ENCODE measurements around the gene LEF1.

Gene LEF1

GRCh38 chr4:108107729-108108382 is 60.9 kb downstream of the LEF1 start:
- no peak for TF ChIP-seq CTCF (IDR thresholded peaks at IDR 0.05; ENCODE audit: low read depth, low read length)
- TF ChIP-seq EZH2phosphoT487 (IDR thresholded peaks at IDR 0.05; ENCODE audit: low read depth), result no peak
- H3K9ac ChIP-seq (ENCODE audit: low read length), result no peak overlapping the region
- H3K4me3 ChIP-seq (ENCODE audit: low read length), result no peak overlapping the region
- H3K4me2 ChIP-seq (ENCODE audit: low read length), result no peak overlapping the region
- no peak overlapping the region for H3K27ac ChIP-seq (ENCODE audit: low read length)
- H3K79me2 ChIP-seq (ENCODE audit: low read length), result peaks cover 21% of the 10 kb centered on the region
- H4K20me1 ChIP-seq (ENCODE audit: insufficient read depth, low read length), result no peaks in the 10 kb centered on the region
- no peak overlapping the region for H2AFZ ChIP-seq (ENCODE audit: low read depth, low read length)
- H3K27me3 ChIP-seq (ENCODE audit: low read depth, low read length), result no peaks in the 10 kb centered on the region
- no peaks in the 10 kb centered on the region for H3K36me3 ChIP-seq (replicated peaks; ENCODE audit: low read depth, low read length)
- peaks cover 30% of the 10 kb centered on the region for H3K4me1 ChIP-seq (ENCODE audit: low read length)
- H3K9me3 ChIP-seq (ENCODE audit: insufficient read depth, low read length), result no peaks in the 10 kb centered on the region

DNA sequence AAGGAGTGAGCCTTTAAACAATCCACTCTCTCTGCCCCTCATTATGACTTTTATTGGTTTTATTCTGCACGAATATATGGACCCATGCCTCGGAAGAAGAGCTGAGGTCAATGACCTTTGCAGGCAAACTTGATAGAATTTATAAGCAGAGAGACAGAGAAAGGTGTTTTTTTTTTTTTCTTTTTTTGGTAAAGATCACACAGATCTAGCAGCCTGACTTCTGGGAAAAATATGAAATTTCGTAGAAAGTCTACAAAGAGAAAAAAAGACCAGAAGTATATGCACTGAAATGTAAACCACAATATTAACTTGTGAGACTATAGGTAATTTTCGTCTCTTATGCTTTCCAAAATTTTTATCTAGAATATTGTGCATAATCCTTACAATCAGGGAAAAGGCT is 61.6 kb downstream of the LEF1 start:
- Histone ChIP-seq H3K27me3 (ENCODE audit: low read depth, low read length) (no peaks in the 10 kb centered on the region), H3K9ac (ENCODE audit: low read length) (no peak overlapping the region), H3K4me1 (ENCODE audit: low read length) (peaks cover 30% of the 10 kb centered on the region), H4K20me1 (ENCODE audit: insufficient read depth, low read length) (no peaks in the 10 kb centered on the region), H3K36me3 (replicated peaks; ENCODE audit: low read depth, low read length) (no peaks in the 10 kb centered on the region), H3K79me2 (ENCODE audit: low read length) (peaks cover 21% of the 10 kb centered on the region), H3K4me2 (ENCODE audit: low read length) (no peak overlapping the region), H3K4me3 (ENCODE audit: low read length) (no peak overlapping the region), H3K9me3 (ENCODE audit: insufficient read depth, low read length) (no peaks in the 10 kb centered on the region), H2AFZ (ENCODE audit: low read depth, low read length) (no peak overlapping the region), H3K27ac (ENCODE audit: low read length) (no peak overlapping the region)
- no peak for TF ChIP-seq CTCF (IDR thresholded peaks at IDR 0.05; ENCODE audit: low read depth, low read length)
- TF ChIP-seq EZH2phosphoT487 (IDR thresholded peaks at IDR 0.05; ENCODE audit: low read depth), result no peak

DNA sequence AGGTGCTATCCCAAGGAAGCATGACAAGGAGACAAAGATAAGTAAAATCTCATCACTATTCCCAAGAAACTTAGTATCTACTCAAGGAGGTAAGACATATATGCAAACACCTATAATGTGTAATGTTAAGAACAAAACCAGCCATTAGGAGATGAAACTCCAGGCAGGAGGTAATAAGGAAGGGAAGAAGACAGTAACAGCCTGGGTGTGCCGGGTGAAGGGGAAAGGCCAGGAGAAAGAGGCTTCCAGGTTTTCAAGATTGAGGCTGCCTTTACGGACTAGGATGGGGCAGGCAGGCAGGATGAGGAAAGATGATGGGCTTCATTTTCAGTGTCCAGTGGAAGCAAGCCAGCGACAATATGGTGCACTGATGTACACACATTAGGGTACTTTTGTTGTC is 62.5 kb downstream of the LEF1 start:
- Histone ChIP-seq H3K79me2 (ENCODE audit: low read length) (peaks cover 19% of the 10 kb centered on the region), H3K4me3 (ENCODE audit: low read length) (no peak overlapping the region), H3K4me1 (ENCODE audit: low read length) (peaks cover 30% of the 10 kb centered on the region), H3K4me2 (ENCODE audit: low read length) (no peak overlapping the region), H3K9ac (ENCODE audit: low read length) (no peak overlapping the region), H3K36me3 (replicated peaks; ENCODE audit: low read depth, low read length) (no peaks in the 10 kb centered on the region), H4K20me1 (ENCODE audit: insufficient read depth, low read length) (no peaks in the 10 kb centered on the region), H3K27ac (ENCODE audit: low read length) (no peak overlapping the region), H2AFZ (ENCODE audit: low read depth, low read length) (no peak overlapping the region), H3K9me3 (ENCODE audit: insufficient read depth, low read length) (no peaks in the 10 kb centered on the region), H3K27me3 (ENCODE audit: low read depth, low read length) (no peaks in the 10 kb centered on the region)
- no peak for TF ChIP-seq EZH2phosphoT487 (IDR thresholded peaks at IDR 0.05; ENCODE audit: low read depth)
- TF ChIP-seq CTCF (IDR thresholded peaks at IDR 0.05; ENCODE audit: low read depth, low read length), result no peak

DNA sequence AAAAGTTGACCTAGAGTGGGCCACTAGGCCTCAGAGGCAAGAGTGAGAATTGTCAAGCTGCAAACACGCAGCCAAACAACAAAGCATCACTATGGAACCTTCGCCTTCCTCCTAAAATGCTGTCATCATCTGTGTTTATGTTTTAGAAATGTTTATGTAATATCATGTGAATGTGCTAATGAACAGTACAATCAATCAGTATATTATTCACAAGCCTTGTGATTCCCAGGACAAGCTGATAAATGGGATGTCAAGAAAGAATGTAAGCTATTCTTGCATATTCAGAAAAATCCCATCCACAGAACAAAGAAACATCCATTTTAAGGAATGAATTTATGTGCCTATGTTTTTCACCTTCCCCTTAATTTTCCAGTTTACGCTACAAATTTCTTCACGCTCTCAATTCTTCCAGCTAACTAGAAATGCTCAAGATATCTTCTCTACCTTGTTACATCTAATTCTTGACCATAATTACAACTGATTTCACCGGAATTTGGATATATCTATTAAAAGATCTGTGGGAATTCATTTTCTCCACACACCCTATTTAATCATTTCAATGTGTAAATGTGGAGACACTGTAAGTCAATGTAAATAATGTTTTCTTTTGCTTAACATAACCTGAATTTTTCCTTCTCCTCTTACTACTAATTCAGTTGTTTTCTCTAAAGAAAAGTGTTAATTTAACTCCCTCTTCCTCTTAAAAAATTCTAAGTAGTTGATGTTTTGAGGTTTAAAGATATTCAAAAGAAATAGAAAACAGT is 65.5 kb downstream of the LEF1 start:
- no peaks in the 10 kb centered on the region for H3K36me3 ChIP-seq (replicated peaks; ENCODE audit: low read depth, low read length)
- H4K20me1 ChIP-seq (ENCODE audit: insufficient read depth, low read length), result no peaks in the 10 kb centered on the region
- no peak overlapping the region for H3K27ac ChIP-seq (ENCODE audit: low read length)
- no peak overlapping the region for H2AFZ ChIP-seq (ENCODE audit: low read depth, low read length)
- H3K9ac ChIP-seq (ENCODE audit: low read length), result no peak overlapping the region
- H3K4me1 ChIP-seq (ENCODE audit: low read length), result peaks cover 17% of the 10 kb centered on the region; the same call in 1 of the 2 replicates
- no peak overlapping the region for H3K4me2 ChIP-seq (ENCODE audit: low read length)
- H3K9me3 ChIP-seq (ENCODE audit: insufficient read depth, low read length), result no peaks in the 10 kb centered on the region
- no peak for TF ChIP-seq EZH2phosphoT487 (IDR thresholded peaks at IDR 0.05; ENCODE audit: low read depth)
- no peak for TF ChIP-seq CTCF (IDR thresholded peaks at IDR 0.05; ENCODE audit: low read depth, low read length)
- H3K4me3 ChIP-seq (ENCODE audit: low read length), result no peak overlapping the region
- peaks cover 7% of the 10 kb centered on the region; the same call in 1 of the 2 replicates for H3K79me2 ChIP-seq (ENCODE audit: low read length)
- no peaks in the 10 kb centered on the region for H3K27me3 ChIP-seq (ENCODE audit: low read depth, low read length)
